ENCODE data around the gene AGAP2.

Gene AGAP2

GRCh38 chr12:57741844-57742738, 3.5 kb upstream of the AGAP2 start:
- no peak overlapping the region for H3K4me3 ChIP-seq (ENCODE audit: control insufficient read depth, low read depth, low read length)
- no peak for DNase-seq (ENCODE audit: low read depth)
- no peak for TF ChIP-seq CTCF (IDR thresholded peaks at IDR 0.05; ENCODE audit: control insufficient read depth, insufficient read depth, low read depth, low read length, missing control alignments)

- no peak for TF ChIP-seq CTCF (IDR thresholded peaks at IDR 0.05; ENCODE audit: control insufficient read depth, insufficient read depth, low read depth, low read length, missing control alignments)
- DNase-seq (ENCODE audit: low read depth): no peak
- H3K4me3 ChIP-seq (ENCODE audit: control insufficient read depth, low read depth, low read length): no peak overlapping the region
Observed at GRCh38 chr12:57741413-57741789, 2.9 kb upstream of the AGAP2 start.

- TF ChIP-seq CTCF (IDR thresholded peaks at IDR 0.05; ENCODE audit: control insufficient read depth, insufficient read depth, low read depth, low read length, missing control alignments): no peak
- H3K4me3 ChIP-seq (ENCODE audit: control insufficient read depth, low read depth, low read length): no peak overlapping the region
- no peak for DNase-seq (ENCODE audit: low read depth)
Observed at GRCh38 chr12:57740656-57741412, 2.3 kb upstream of the AGAP2 start.

- no peak overlapping the region for H3K4me3 ChIP-seq (ENCODE audit: control insufficient read depth, low read depth, low read length)
- DNase-seq (ENCODE audit: low read depth): no peak
- TF ChIP-seq CTCF (IDR thresholded peaks at IDR 0.05; ENCODE audit: control insufficient read depth, insufficient read depth, low read depth, low read length, missing control alignments): no peak
Observed at GRCh38 chr12:57739914-57740538, 1.5 kb upstream of the AGAP2 start.

- DNase-seq (ENCODE audit: low read depth): no peak
- TF ChIP-seq CTCF (IDR thresholded peaks at IDR 0.05; ENCODE audit: control insufficient read depth, insufficient read depth, low read depth, low read length, missing control alignments): no peak
- H3K4me3 ChIP-seq (ENCODE audit: control insufficient read depth, low read depth, low read length): no peak overlapping the region
Observed at GRCh38 chr12:57739387-57739786, 845 bp upstream of the AGAP2 start.
